ENCODE data around the gene MUC4.
"Not testable (repeated sequence)": the region's sequence is repeated elsewhere in the genome, so short reads cannot be mapped to it uniquely, and the experiment has no call there.

The MUC4 gene

DNA sequence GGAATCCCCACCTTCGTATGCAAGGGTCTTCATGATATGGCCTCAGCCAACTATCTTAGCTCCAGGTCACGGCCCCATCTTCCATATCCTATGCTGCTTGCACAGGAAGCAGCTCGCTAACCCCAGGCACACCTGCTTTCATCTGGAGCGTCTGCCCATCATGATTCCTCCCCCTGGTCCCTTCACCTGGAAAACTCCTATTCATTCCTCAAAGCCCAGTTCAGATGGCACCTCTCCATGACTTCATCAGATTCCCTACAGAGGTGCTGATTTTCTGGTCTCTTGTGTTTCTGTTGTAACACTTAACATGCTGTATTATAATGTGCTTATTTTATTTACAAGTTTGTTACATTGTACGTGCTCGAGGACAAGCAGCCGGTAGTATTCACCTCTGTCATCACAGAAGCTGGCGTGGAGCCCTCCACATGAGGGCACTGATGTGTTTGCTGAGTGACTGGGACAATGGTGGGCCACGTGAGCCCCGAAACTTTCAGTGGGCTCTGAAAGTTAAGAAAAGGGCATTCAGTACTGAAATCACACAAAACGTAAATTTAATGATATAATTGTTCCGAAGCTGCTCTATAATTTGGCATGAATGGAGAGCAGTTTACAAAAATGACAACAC is 74.8 kb downstream of the MUC4 start:
- no peak for DNase-seq

DNA sequence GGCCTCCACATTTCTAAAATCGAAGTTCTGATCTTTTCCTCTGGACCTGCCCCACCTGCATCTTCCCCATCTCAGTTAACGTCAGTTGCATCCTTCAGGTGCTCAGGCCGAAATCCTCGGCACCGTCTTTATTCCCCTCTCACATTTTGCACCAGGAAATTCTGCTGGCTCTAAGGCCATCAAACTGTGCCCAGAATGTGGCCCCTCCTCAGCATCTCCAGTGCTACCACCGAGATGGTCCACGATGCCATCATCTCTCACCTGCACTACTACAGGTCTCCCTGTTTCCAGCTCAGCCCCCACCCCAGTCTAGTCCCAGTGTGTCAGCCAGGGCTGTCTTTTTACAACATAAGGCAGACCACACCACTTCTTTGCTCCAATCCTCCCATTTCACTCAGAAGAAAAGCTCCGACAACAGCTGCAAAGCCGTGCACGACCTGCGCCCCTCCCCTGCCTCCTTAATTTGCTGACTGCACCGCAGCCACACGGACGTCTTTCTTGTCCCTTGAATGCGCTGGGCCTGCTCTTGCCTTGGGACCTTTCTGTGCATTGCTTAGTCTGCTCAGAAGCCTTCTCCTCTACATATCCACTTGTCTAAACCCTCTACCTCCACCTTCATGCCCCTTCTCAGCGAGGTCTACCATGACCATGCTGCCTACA is 76.6 kb downstream of the MUC4 start:
- DNase-seq, result no peak

DNA sequence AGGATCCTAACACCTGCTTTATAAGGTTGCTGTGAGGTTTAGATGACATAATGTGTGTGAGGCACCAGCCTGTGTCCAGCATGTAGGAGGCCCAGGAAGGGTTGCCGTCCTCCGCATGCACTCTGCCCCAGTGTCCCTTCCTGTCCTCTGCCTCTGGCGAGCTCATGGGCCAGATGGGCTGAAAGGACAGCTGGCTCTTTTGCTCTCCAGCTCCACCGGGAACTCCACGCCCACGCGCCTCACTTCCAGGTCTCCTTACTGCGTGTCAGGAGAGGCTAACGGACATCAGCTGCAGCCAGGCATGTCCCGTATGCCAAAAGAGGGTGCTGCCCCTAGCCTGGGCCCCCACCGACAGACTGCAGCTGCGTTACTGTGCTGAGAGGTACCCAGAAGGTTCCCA is 78.8 kb downstream of the MUC4 start:
- no peak for DNase-seq

DNA sequence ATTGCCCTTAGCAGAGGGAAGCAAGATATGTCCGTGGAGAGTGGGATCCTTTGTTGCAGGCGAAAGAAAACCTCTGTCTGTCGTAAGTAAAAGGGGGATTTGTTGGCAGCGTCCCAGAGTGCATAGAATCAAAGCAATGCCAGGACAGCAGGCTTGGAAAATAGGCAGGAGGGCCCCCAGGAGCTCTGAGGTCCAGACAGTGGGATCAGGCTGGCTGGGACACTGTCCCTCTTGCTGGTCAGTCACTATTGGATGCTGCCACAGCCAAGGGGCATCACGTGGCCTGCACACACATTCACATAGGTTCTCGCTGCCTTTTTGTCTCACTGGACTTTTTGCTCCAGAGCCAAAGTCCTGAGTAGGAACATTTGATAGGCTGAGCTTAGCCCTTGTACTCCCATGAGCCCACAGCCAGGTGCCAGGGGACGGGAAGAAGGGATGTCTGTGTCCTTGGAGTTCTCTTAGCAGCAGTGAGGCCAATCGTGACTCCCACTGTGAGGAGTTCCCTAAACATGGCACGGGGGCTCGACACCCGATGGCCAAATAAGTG is 80.3 kb downstream of the MUC4 start:
- DNase-seq, result no peak

DNA sequence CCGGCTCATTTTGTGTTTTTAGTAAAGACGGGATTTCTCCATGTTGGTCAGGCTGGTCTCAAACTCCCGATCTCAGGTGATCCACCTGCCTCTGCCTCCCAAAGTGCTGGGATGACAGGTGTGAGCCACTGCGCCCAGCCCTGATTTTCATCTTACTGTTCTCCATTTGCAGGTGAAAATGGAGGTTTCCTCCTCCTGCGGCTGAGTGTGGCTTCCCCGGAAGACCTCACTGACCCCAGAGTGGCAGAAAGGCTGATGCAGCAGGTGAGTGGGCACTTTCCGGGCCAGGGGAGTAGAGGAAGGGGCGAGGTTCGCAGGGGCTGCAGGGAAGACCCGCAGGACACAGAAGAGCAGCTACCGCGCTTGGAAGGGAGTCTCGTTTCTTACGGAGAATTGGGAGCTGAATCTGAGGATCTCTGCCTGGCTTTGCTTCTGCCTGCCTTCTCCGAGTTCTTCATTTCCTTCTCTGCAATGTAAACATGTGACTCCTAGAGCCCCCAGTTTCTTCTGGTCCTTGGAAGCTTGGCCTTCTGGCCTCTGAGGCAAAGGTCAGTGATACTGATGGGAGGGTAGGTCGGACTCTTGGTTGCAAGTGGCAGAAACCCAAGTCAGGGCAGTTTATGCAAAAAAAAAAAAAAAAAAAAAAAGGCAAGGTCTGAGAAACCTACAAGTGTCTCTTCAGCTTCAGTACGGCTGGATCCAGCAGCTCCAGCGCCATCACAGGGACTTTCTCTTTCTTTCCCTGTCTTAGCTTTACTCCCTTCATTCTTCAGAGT is 82.1 kb downstream of the MUC4 start:
- DNase-seq, result no peak

DNA sequence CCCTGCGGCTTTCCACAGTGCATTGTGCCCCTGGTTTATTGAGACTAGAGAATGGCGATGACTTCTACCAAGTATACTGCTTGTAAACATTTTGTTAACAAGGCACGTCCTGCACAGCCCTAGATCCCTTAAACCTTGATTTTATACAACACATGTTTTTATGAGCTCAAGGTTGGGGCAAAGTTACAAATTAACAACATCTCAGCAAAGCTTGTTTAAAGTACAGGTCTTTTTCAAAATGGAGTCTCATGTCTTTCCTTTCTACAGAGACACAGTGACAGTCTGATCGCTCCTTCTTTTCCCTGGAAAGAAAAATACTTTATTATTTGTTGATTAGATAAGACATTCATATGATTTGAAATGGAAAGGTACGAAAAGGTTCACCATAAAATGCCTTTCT is 82.9 kb downstream of the MUC4 start:
- not testable (repeated sequence) for DNase-seq

DNA sequence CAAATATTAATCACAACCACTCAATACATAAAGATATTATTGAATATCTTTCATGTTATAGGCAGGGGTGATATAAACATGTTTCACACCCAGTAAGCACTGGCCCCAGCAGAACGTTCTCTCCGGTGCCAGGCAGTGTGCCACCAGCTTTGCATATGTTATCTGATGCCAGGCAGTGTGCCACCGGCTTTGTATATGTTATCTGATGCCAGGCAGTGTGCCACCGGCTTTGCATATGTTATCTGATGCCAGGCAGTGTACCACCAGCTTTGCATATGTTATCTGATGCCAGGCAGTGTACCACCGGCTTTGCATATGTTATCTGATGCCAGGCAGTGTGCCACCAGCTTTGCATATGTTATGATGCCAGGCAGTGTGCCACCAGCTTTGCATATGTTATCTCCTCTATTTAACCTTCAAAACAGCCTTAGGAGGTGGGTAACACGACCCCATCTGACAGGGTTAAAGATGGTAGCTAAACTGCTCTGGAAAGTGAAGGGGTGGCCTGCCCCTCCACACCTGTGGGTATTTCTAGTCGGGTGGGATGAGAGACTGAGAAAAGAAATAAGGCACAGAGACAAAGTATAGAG is 84.0 kb downstream of the MUC4 start:
- no peak for DNase-seq

DNA sequence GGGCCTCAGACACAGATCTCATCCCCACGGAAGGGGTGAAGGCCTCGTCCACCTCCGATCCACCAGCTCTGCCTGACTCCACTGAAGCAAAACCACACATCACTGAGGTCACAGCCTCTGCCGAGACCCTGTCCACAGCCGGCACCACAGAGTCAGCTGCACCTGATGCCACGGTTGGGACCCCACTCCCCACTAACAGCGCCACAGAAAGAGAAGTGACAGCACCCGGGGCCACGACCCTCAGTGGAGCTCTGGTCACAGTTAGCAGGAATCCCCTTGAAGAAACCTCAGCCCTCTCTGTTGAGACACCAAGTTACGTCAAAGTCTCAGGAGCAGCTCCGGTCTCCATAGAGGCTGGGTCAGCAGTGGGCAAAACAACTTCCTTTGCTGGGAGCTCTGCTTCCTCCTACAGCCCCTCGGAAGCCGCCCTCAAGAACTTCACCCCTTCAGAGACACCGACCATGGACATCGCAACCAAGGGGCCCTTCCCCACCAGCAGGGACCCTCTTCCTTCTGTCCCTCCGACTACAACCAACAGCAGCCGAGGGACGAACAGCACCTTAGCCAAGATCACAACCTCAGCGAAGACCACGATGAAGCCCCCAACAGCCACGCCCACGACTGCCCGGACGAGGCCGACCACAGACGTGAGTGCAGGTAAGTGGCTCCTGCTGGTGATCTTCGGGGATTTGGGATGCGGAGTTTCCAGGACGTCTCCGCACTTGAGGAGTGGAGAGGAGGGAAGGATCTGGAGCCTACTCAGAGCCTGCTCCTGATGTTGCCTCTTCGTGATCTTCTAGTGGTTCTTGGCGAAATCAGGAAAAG is 85.6 kb downstream of the MUC4 start:
- not testable (repeated sequence) for DNase-seq

DNA sequence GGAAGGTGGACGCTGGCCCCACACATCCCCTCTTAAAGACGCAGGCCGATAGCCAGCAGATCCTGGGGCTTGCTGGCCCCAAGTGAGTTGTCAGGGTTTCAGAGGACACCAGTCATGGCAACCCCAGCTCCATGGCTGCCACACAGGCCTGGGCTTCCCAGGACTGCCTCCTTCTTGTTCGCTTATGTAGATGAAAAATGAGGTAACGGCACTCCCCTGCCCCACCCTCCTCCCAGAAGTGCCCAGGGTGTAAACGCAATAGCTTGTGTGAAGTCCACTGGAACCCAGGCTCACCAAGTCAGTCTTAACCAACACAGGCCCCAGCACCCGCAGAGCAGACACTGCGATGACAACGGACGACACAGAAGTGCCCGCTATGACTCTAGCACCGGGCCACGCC is 87.4 kb downstream of the MUC4 start:
- not testable (repeated sequence) for DNase-seq

DNA sequence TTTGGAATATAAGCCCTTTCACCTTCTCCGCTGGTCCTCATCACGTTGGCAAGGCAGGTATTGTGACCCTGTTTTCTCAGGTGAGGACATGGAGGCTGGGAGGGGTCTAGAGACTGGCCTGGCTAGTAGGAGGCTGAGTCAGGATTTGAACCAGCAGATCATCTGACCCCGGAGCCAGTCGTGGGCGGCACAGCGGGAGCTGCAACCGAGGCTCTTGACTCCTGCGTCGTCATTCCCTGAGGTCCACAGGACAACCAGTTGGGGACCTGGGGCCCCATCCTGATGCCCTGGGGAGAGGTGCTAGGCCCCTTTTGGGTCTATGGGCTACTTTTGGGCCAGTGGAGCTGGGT is 88.8 kb downstream of the MUC4 start:
- not testable (repeated sequence) for DNase-seq

DNA sequence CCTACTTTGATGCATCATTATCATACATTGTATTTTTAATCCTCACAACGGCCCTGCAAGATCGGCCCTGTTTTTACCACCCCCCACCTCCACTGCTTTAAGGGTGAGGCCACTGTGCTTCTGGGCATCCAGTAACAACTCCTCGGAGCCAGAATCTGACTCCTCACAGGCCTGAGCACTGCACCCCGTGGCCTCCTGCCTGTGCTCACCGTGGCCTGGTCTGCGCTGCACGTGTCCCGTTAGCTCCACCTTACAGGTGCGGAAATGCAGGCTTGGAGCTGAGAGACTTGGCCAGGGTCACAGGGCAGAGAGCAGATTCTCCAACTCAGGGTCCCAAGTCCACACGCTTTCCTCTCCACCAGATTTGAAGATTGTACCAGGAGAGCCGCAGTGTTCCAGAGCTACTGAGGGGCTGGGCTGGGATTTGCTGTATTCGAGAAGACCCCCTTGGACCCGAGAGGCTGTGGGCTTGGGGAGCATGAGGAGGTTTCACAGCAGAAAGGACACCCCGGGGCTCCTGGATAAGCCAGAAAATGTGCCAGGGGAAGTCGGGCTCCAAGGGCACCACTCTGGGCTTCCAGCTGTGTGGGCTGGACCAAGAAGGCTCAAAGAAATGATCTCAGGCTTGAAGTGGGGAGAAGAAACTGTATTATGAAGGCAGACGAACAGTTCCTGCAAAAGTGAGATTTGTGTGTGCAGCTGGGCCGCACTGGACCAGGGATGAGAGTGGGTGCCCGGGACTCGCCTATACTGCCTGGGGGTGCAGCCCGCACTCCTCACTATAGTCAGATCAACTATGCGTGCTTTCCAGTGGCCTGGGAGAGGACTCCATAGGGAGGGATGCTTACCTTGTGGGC is 89.4 kb downstream of the MUC4 start:
- DNase-seq, result not testable (repeated sequence)

DNA sequence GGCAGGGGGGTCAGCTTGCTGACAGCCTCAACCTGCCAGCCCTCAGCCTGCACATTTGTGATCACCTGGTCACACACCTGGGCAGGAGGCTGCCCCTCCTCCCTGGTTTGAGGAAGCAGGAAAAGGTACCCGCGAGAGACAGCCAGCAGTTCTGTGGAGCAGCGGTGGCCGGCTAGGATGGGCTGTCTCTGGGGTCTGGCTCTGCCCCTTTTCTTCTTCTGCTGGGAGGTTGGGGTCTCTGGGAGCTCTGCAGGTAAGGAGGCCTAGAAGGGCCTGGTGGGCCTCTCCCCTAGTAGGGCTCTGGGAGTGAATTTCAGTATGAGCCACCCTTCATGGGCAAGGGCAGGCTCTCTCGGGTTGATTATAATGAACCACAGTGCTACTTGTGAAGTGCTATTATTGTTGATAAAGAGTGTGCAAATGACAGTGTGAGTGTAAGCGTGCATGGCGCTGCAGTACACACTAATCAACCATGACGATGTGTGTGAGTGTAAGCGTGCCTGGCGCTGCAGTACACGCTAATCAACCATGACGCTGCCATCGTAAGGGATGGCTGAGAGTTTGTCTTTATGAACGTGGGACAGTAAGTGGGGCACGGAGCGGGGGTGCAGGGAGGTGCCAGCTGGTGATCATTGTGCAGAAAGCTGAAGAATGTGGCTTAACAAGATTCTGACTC is 90.8 kb downstream of the MUC4 start, which contains the start of gene MUC20:
Gene MUC20, plus strand, starts transcription at position 148 of the 676 bp plus-strand sequence. Its CDS starts 30 bp downstream, at position 178.
- not testable (repeated sequence) for DNase-seq

DNA sequence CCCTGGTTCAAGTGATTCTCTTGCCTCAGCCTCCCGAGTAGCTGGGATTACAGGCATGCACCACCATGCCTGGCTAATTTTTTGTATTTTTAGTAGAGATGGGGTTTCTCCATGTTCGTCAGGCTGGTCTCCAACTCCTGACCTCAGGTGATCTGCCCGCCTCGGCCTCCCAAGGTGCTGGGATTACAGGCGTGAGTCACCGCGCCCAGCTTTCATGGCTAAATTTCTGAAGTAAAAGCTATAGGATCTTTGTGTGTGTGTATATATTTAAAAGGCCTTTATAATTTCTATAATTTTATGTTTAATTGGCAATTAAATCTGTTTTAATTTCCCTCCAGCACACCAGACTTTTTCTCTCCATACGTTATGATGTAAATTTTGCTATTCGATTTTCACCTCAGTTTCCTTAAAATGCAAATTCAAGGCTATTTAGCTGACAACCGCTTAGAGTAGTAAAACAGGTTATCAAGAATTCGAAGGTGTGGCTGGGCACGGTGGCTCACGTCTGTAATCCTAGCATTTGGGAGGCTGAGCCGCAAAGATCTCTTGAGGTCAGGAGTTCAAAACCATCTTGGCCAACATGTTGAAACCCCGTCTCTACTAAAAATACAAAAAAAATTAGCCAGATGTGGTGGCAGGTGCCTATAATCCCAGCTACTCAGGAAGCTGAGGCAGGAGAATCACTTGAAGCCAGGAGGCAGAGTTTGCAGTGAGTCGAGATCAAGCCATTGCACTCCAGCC is 92.0 kb downstream of the MUC4 start:
- not testable (repeated sequence) for DNase-seq

DNA sequence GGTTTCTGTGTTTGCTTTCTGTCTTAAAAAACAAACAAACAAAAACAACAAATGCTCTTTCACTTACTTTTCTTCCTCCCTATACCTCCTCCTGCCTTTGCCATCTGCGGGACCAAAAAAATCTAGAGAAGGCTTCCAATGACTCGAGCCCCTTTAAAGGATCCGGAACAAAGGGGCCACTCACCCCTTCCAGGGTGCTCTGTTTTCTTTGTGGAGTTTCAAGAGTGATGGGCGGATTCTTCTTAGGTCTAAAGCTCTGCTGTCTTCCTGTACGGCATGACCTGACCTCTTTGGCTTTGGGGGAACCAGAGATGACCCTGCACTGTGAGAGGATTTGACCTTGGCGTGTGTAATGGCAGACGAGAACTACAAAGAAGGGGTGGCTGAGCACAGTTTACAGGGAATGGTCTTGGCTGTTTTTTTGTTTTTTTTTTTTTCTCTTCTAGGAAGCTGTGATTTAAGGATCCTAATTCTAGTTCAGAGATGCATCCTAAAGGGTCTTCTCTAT is 93.2 kb downstream of the MUC4 start:
- no peak for DNase-seq

DNA sequence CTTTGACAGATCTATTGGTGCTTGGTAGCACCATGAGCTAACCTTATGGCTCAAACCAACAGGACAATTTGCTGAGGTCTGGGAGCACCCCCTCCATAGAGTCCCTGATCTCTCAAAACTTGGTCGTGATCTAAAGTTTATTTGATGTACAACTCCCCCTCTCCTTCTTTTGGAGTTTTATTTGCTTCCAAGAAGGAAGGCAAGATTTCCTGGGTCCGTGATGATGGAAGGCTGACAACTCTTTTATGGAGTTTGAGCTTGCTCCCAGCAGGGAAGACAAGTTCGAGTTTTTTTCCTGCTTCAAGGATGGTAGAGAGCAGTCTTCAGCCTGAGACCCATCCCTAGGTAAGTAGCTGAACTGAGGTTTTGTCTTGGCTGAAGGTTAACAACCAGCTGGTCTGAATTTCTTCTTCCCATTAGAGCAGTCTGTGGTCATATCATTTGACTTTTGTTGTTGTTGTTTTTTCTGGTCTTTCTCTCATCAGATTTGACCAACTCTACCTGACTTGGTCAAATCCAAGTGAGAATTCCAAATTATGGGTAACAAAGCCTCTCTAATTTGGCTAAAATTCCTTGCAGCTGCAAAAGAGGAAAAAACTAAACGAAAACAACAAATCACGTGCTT is 93.8 kb downstream of the MUC4 start:
- DNase-seq, result no peak

DNA sequence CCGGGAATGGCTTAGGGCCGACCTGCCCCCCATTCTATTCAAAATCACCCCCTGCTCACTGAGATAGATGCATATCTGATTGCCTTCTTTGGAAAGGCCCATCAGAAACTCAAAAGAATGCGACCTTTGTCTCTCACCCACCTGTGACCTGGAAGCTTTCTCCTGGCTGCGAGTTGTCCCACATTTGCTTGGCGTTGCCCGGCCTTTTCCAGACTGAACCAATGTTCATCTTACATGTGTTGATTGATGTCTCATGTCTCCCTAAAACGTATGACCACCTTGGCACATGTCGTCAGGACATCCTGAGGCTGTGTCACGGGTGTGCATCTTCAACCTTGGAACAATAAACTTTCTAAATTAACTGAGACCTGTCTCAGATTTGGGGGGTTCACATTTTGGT is 94.3 kb downstream of the MUC4 start:
- no peak for DNase-seq

DNA sequence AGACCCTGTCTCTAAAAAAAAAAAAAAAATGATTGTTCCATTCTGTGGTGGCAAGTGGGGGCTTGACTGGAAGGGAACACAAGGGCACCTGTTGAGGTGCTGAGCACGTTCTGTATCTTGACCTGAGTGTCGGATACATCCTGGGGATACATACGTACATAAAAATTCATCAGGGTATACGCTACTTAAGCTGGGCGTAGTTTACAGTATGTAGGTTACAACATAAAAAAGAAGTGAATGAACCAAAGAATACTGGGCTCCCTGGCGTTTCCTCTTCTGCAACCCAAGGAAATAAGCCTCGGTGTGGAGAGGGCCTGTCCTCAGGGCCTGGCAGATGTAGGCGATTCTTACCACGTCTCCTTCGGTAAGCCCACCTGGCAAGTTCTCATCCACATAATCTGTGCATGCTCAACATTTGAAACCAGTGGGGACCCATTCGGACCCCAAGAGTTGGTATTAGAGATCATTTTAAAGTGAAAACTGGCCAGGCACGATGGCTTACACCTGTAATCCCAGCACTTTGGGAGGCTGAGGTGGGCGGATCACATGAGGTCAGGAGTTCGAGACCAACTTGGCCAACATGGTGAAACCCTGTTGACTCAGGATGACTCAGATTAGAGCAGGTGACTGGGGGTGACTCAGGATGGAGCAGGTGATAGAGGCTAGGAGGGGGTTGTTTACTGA is 96.0 kb downstream of the MUC4 start:
- DNase-seq, result no peak

DNA sequence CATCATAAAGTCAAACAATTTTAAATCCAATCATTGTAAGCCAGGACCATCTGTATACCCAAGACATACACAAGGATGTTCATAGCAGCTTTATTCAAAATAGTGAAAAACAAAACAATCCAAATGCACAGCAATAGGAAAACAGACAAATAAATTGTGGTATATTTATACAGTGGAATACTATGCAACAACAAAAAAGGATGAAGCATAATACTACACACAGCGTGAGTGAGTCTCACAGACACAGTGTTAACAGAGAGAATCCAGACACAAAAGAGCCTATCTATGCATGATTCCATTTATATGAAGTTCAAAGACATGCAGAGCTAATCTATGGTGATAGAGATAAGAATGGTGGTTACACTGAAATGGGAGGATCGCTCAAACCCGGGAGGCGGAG is 96.6 kb downstream of the MUC4 start:
- no peak for DNase-seq

Data from activated effector memory CD4-positive, alpha-beta T cell treated with Interleukin-2 at 50 U/mL for 16 hours (primary cell).